EH (cell line): Measurements from ENCODE around the gene BIVM.
"Not testable (repeated sequence)": the region's sequence is repeated elsewhere in the genome, so short reads cannot be mapped to it uniquely, and the experiment has no call there.

ENCODE experiments used
- DNase-seq: peaks from one replicate; pipeline ENCODE4 v3.0.0-alpha.2; 2015; ENCODE audit warnings: low read depth

The BIVM gene

GRCh38 chr13:102798581-102799425, at the start of gene BIVM, which contains the start of gene POGLUT2:
TSS of gene BIVM (plus strand) at chr13:102799119. CDS start at chr13:102807268, 8,149 bp downstream.
TSS of gene POGLUT2 (minus strand) at chr13:102798976. CDS start at chr13:102798670, 306 bp downstream.
- peak; percentile 93 for DNase-seq

- DNase-seq, result no peak
Observed at GRCh38 chr13:102751886-102752285, 47.0 kb upstream of the BIVM start.

GRCh38 chr13:102757006-102757405, 41.9 kb upstream of the BIVM start:
- DNase-seq, result no peak

- no peak for DNase-seq
Observed at GRCh38 chr13:102758842-102759241, 40.1 kb upstream of the BIVM start.

GRCh38 chr13:102761071-102761470, 37.8 kb upstream of the BIVM start:
- DNase-seq, result no peak

- DNase-seq, result no peak
Observed at GRCh38 chr13:102763741-102764140, 35.2 kb upstream of the BIVM start.

- DNase-seq, result no peak
Observed at GRCh38 chr13:102768909-102769308, 30.0 kb upstream of the BIVM start.

GRCh38 chr13:102769679-102770078, 29.2 kb upstream of the BIVM start:
- DNase-seq, result peak; percentile 8

GRCh38 chr13:102770435-102770834, 28.5 kb upstream of the BIVM start:
- DNase-seq, result peak; percentile 11

- no peak for DNase-seq
Observed at GRCh38 chr13:102771298-102772041, 27.4 kb upstream of the BIVM start.

- DNase-seq, result no peak
Observed at GRCh38 chr13:102772042-102772425, 26.9 kb upstream of the BIVM start.

- peak; percentile 88 for DNase-seq
Observed at GRCh38 chr13:102773441-102774213, 25.3 kb upstream of the BIVM start, which contains the start of gene TEX30. TSS of gene TEX30 (minus strand) at chr13:102773786. CDS start at chr13:102770026, 3,760 bp downstream.

- DNase-seq, result no peak
Observed at GRCh38 chr13:102774214-102774568, 24.7 kb upstream of the BIVM start.

- DNase-seq, result no peak
Observed at GRCh38 chr13:102774591-102775520, 24.1 kb upstream of the BIVM start.

- DNase-seq, result no peak
Observed at GRCh38 chr13:102776271-102776670, 22.6 kb upstream of the BIVM start.

- DNase-seq, result no peak
Observed at GRCh38 chr13:102777736-102778135, 21.2 kb upstream of the BIVM start.

- DNase-seq, result no peak
Observed at GRCh38 chr13:102779436-102780159, 19.3 kb upstream of the BIVM start.

- DNase-seq, result not testable (repeated sequence)
Observed at GRCh38 chr13:102780656-102781055, 18.3 kb upstream of the BIVM start.

- no peak for DNase-seq
Observed at GRCh38 chr13:102781591-102781990, 17.3 kb upstream of the BIVM start.

- no peak for DNase-seq
Observed at GRCh38 chr13:102784483-102784882, 14.4 kb upstream of the BIVM start.
